HepG2 (cell line): ENCODE data around the gene FCN3. TPM values are rescaled to one million over a fixed set of nuclear protein-coding genes. Genes with fewer than 3 reads are reported as not detected.

Source experiments
- AGO1 ChIP-seq: fragments of 200-400 bp; formaldehyde crosslinking; IDR thresholded peaks from 2 replicates; pipeline ENCODE4 v1.6.1; 2017; ENCODE audit warnings: mild to moderate bottlenecking, low read depth, low read length, moderate library complexity; ENCODE audit not compliant: poor library complexity, severe bottlenecking
- AGO2 ChIP-seq: fragments of 200-400 bp; formaldehyde crosslinking; optimal IDR thresholded peaks from 2 replicates; pipeline ENCODE3; 2017; ENCODE audit warnings: mild to moderate bottlenecking, low read depth, low read length, moderate library complexity
- ARID2 ChIP-seq: sonication (generic); formaldehyde crosslinking; IDR thresholded peaks from 2 replicates; pipeline ENCODE4 v1.8.1; 2022; ENCODE audit warnings: mild to moderate bottlenecking, missing genetic modification reagents, borderline replicate concordance
- ARID3A ChIP-seq: IDR thresholded peaks from 2 replicates; pipeline ENCODE4 v1.6.1; 2012; ENCODE audit warnings: low read depth, low read length, improper control_type of control experiment
- CREBL2 ChIP-seq: sonication (generic); formaldehyde crosslinking; IDR thresholded peaks from 2 replicates; pipeline ENCODE4 v1.8.1; 2023; ENCODE audit warnings: missing genetic modification reagents, mild to moderate bottlenecking, borderline replicate concordance
- CTCF ChIP-seq: sonication (generic); formaldehyde crosslinking; IDR thresholded peaks from 2 replicates; pipeline ENCODE4 v1.5.0; 2020; ENCODE audit warnings: mild to moderate bottlenecking, missing genetic modification reagents, moderate library complexity
- FOXA3 ChIP-seq: IDR thresholded peaks from 2 replicates; pipeline ENCODE4 v1.6.1; 2016; ENCODE audit warnings: missing genetic modification reagents, missing compliant biosample characterization
- FOXO1 ChIP-seq: sonication (generic); formaldehyde crosslinking; IDR thresholded peaks from 2 replicates; pipeline ENCODE4 v1.4.0; 2020; ENCODE audit warnings: missing genetic modification reagents
- GPN1 ChIP-seq: sonication (generic); formaldehyde crosslinking; IDR thresholded peaks from 2 replicates; pipeline ENCODE4 v1.5.1; 2020; ENCODE audit warnings: missing genetic modification reagents, borderline replicate concordance
- HNF4A ChIP-seq: sonication (generic); formaldehyde crosslinking; IDR thresholded peaks from 2 replicates; pipeline ENCODE4 v1.4.0; 2020; ENCODE audit warnings: missing genetic modification reagents
- IRF9 ChIP-seq: sonication (generic); formaldehyde crosslinking; IDR thresholded peaks from 2 replicates; pipeline ENCODE4 v1.8.0; 2022; ENCODE audit warnings: missing genetic modification reagents, mild to moderate bottlenecking, borderline replicate concordance
- LBX2 ChIP-seq: sonication (generic); formaldehyde crosslinking; IDR thresholded peaks from 2 replicates; pipeline ENCODE4 v1.5.0; 2020; ENCODE audit warnings: missing genetic modification reagents, mild to moderate bottlenecking, borderline replicate concordance
- MEIS1 ChIP-seq: sonication (generic); formaldehyde crosslinking; IDR thresholded peaks from 2 replicates; pipeline ENCODE4 v1.9.0; 2021; ENCODE audit warnings: mild to moderate bottlenecking, missing genetic modification reagents, moderate library complexity, borderline replicate concordance
- NCOA2 ChIP-seq: sonication (generic); formaldehyde crosslinking; IDR thresholded peaks from 2 replicates; pipeline ENCODE4 v1.8.0; 2022; ENCODE audit warnings: inconsistent platforms
- RXRA ChIP-seq: sonication (generic); formaldehyde crosslinking; IDR thresholded peaks from 2 replicates; pipeline ENCODE4 v1.5.1; 2020; ENCODE audit warnings: missing genetic modification reagents
- TRAFD1 ChIP-seq: sonication (generic); formaldehyde crosslinking; IDR thresholded peaks from 2 replicates; pipeline ENCODE4 v1.5.1; 2020; ENCODE audit warnings: missing genetic modification reagents, mild to moderate bottlenecking, borderline replicate concordance
- ZNF225 ChIP-seq: sonication (generic); formaldehyde crosslinking; IDR thresholded peaks from 2 replicates; pipeline ENCODE4 v1.4.0; 2020; ENCODE audit warnings: mild to moderate bottlenecking, missing genetic modification reagents
- ZNF607 ChIP-seq: sonication (generic); formaldehyde crosslinking; IDR thresholded peaks from 2 replicates; pipeline ENCODE4 v1.5.1; 2020; ENCODE audit warnings: missing genetic modification reagents, mild to moderate bottlenecking, borderline replicate concordance
- ZNF784 ChIP-seq: sonication (generic); formaldehyde crosslinking; IDR thresholded peaks from 2 replicates; pipeline ENCODE4 v1.5.1; 2020; ENCODE audit warnings: missing genetic modification reagents, mild to moderate bottlenecking, borderline replicate concordance
- ZSCAN12 ChIP-seq: sonication (generic); formaldehyde crosslinking; IDR thresholded peaks from 2 replicates; pipeline ENCODE4 v1.9.0; 2021; ENCODE audit warnings: mild to moderate bottlenecking, missing genetic modification reagents
- polyA plus RNA-seq, 8 experiments: library from polyadenylated mRNA; depleted of rRNA in 3 of 8; stranded (reverse) in 7 of 8; unstranded in 1 of 8; fragments of >200 nt; fragmentation: Illumina TruSeq in 4 of 8; extraction: Trizol in 4 of 8; gene quantifications; 2 replicates each; pipeline versions ENCODE4 v1.2.1 to v1.2.3, GENCODE V29; 2011 to 2016; ENCODE audit warnings: low read depth in 4 of 8, missing spikeins in 1 of 8, mixed read lengths in 1 of 8; ENCODE audit not compliant: insufficient read depth in 1 of 8
- total RNA-seq, 5 experiments: library from RNA; depleted of rRNA; stranded (reverse); fragments of >200 nt; fragmentation: Illumina TruSeq; extraction: Trizol; gene quantifications; 2 replicates each; pipeline ENCODE4 v1.2.3, GENCODE V29; 2016; ENCODE audit warnings: low read depth in 1 of 5

The FCN3 gene
- total and polyA plus RNA-seq, 2 of the 13 experiments (the other 11 are each of a cell fraction or from before 2014, with no cell fraction given), result not detected

- peak; percentile 69 for TF ChIP-seq NCOA2 (CRISPR knock-in tag)
- TF ChIP-seq CTCF, result peak; percentile 40; the same call in 1 of the 2 replicates
- TF ChIP-seq ARID2 (CRISPR knock-in tag), result no peak; the same call in 1 of the 2 replicates
- peak; percentile 63 for TF ChIP-seq AGO2
- TF ChIP-seq ZNF607 (CRISPR knock-in tag), result peak; percentile 72; the same call in 1 of the 2 replicates
- TF ChIP-seq ZSCAN12, result no peak
- TF ChIP-seq ZNF225, result peak; percentile 75; the same call in 1 of the 2 replicates
- peak; percentile 33; the same call in 1 of the 2 replicates for TF ChIP-seq TRAFD1
- peak; percentile 53; the same call in 1 of the 2 replicates for TF ChIP-seq FOXO1
- peak; percentile 67; the same call in 1 of the 2 replicates for TF ChIP-seq FOXA3 (CRISPR knock-in tag)
- no peak for TF ChIP-seq AGO1
- TF ChIP-seq IRF9 (CRISPR knock-in tag), result peak; percentile 99; the same call in 1 of the 2 replicates
- TF ChIP-seq ARID3A, result peak; percentile 38; the same call in 1 of the 2 replicates
- 0 out of 2 replicates have a peak, but pooled peaks have one; percentile 15 for TF ChIP-seq GPN1 (CRISPR knock-in tag)
- TF ChIP-seq LBX2 (CRISPR knock-in tag), result no peak; the same call in 1 of the 2 replicates
- TF ChIP-seq CREBL2 (CRISPR knock-in tag), result no peak; the same call in 1 of the 2 replicates
- no peak; the same call in 1 of the 2 replicates for TF ChIP-seq MEIS1
- no peak; the same call in none of the 2 replicates for TF ChIP-seq HNF4A (CRISPR knock-in tag)
- peak; percentile 85 for TF ChIP-seq RXRA (CRISPR knock-in tag)
- TF ChIP-seq ZNF784 (CRISPR knock-in tag), result peak; percentile 66; the same call in 1 of the 2 replicates
These were observed 52.6 kb downstream of the FCN3 start, which contains the start of gene TMEM222 (continued) for GRCh38 chr1:27321813-27322568.
